CD4-positive, alpha-beta T cell treated with Interleukin-17A for 4 hours (primary cell): ENCODE measurements around the gene DCAF10.
"Not testable (repeated sequence)": the region's sequence is repeated elsewhere in the genome, so short reads cannot be mapped to it uniquely, and the experiment has no call there.

Source experiments
- DNase-seq: peaks from one replicate; pipeline ENCODE4 v3.0.0-alpha.2; 2020; ENCODE audit warnings: mixed read lengths

Gene DCAF10, protein sequence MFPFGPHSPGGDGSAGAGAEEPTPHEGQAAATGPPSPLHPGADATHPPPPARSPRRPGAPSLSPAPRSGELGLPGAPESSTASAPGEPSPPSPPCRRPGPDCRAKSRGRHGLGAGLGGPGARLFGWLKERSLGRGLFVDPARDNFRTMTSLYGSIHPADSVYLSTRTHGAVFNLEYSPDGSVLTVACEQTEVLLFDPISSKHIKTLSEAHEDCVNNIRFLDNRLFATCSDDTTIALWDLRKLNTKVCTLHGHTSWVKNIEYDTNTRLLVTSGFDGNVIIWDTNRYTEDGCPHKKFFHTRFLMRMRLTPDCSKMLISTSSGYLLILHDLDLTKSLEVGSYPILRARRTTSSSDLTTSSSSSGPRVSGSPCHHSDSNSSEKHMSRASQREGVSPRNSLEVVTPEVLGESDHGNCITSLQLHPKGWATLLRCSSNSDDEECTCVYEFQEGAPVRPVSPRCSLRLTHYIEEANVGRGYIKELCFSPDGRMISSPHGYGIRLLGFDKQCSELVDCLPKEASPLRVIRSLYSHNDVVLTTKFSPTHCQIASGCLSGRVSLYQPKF

DNA sequence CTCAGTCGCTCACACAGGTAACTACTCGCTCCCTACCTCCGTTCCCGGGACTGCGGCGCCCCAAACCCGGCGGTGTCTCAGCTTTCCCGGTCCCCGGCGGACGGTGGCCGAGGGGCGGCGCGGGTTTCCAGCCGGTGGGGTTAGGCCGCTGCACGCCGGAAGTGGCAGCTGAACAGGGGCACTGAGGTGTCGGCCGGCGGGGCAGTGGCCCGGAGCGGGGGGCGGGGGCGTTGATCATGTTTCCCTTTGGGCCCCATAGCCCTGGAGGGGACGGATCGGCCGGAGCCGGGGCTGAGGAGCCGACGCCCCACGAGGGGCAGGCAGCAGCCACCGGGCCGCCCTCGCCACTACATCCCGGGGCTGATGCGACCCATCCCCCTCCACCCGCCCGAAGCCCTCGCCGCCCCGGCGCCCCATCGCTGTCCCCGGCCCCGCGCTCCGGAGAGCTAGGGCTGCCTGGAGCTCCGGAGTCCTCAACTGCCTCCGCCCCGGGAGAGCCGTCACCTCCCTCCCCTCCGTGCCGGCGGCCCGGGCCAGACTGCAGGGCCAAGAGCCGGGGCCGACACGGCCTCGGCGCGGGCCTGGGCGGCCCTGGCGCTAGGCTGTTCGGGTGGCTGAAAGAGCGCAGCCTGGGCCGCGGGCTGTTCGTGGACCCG lies at the start of gene DCAF10:
Gene DCAF10, plus strand, starts transcription at position 167 of the 656 bp plus-strand sequence. Its CDS starts 70 bp downstream, at position 237.
- peak; percentile 88 for DNase-seq

DNA sequence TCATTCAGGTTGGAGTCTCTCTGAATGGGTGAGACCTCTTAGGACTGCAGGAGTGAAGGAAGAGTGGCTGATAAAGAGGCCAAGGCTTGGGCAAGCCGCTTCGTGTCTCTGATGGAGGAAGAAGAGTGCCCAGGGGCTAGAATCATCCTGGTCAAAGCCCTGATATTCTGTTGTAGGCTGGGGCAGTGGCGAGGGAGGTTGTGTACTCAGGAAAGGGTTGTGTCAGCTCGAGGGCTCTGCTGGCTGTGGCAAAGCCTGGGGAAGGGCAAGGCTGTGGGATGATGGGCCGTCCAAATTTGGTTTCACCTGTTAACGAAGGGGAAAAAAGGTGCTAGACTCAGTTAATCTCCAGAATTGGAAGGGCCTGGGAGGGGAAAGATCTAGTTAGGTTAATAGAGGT lies 49.4 kb upstream of the DCAF10 start:
- DNase-seq = no peak

DNA sequence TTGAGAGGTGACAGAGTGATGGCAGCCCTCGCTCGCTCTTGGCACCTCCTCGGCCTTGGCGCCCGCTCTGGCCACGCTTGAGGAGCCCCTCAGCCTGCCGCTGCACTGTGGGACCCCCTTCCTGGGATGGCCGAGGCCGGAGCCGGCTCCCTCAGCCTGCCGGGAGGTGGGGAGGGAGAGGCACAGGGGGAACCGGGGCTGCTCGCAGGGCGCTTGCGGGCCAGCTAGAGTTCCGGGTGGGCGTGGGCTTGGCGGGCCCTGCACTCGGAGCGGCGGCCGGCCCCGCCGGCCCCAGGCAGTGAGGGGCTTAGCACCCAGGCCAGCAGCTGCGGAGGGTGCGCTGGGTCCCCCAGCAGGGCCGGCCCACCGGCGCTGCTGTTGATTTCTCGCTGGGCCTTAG lies 48.9 kb upstream of the DCAF10 start:
- DNase-seq = not testable (repeated sequence)

DNA sequence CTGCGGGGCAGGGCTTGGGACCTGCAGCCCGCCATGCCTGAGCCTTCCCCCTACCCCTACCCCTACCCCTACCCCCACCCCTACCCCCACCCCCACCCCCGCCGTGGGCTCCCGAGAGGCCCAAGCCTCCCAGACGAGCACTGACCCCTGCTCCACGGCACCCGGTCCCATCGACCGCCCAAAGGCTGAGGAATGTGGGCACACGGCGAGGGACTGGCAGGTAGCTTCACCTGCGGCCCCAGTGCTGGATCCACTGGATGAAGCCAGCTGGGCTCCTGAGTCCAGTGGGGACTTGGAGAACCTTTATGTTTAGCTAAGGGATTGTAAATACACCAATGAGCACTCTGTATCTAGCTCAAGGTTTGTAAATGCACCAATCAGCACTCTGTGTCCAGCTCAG lies 48.5 kb upstream of the DCAF10 start:
- not testable (repeated sequence) for DNase-seq

DNA sequence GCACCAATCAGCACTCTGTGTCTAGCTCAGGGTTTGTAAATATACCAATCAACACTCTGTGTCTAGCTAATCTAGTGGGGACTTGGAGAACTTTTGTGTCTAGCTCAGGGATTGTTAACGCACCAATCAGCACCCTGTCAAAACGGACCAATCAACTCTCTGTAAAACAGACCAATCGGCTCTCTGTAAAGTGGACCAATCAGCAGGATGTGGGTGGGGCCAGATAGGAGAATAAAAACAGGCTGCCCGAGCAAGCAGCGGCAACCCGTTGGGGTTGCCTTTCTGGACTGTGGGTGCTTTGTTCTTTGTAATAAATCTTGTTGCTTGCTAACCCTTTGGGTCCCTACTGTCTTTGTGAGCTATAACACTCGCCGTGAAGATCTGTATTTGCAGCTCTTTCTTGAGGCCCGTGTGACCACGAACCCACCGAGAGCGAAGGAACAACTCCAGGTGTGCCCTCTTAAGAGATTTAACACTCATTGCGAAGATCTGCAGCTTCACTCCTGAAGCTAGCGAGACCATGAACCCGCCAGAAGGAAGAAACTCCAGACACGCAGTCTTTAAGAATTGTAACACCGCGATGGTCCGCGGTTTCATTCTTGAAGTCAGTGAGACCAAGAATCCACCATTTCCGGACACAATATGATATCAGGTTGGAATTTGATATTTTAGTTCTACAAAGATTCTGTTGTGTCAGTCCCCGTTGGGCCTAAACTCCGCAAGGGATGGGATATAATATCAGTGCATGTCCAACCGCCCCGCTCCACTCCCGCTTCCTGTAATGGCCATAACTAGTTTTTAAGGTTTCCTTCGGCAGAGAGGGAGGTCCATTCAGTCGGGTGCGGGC lies 47.7 kb upstream of the DCAF10 start:
- DNase-seq = no peak

DNA sequence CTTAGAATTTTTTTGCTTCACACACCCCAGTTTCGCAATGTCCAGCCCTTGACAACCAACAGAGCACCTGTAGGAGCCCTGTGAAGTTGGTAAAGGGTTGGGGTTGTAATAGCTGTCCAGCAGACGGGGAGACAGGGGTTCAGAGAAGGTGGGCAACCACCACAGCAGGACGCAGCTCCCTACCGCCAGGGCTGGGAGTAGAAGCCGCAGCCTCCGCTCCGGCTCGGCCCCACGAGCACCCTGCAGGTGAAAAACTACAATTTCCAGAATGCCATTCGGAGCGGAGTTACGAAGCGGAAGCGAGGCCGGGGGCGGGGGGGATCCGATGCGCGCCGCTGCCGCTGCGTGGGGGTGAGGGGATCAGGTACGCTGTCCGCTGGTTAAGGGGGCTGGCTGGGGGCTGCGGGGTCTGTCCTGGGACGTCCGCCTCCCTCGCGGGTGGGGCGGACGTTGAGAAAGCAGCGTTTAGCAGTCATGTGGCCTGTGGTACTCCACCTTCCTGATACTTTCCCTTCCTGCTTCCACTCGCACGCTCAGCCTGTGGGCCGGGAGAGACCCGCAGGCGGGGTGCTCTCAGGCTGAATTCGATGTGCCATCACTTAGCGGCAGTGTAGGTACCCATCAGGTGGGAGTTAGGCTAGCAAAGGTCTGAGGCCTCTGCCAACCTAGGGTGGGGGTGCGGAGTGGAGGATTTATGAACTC lies 47.0 kb upstream of the DCAF10 start, which contains the start of gene TRMT10B:
Gene TRMT10B, plus strand, starts transcription at position 317 of the 702 bp plus-strand sequence. CDS start 8,127 bp downstream, outside the sequence.
- DNase-seq = peak; percentile 80

DNA sequence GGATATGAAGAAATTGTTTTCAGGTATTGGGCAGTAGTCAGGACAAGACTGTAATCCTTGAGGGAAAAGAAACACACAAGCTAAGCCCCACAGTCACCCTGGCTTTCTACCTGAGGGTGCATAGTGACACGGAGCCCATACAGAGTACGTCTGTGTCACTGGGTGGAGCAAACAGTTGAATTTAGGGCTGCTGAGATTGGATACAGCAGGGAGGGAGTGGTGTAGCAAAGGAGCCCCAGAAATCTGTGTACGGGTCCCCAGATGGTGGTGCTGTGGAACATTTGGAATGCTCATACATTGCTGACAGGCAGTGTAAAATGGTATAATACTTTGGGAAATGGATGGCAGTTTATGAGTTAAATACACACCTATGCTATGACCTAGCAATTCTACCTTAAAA lies 41.9 kb upstream of the DCAF10 start:
- no peak for DNase-seq

DNA sequence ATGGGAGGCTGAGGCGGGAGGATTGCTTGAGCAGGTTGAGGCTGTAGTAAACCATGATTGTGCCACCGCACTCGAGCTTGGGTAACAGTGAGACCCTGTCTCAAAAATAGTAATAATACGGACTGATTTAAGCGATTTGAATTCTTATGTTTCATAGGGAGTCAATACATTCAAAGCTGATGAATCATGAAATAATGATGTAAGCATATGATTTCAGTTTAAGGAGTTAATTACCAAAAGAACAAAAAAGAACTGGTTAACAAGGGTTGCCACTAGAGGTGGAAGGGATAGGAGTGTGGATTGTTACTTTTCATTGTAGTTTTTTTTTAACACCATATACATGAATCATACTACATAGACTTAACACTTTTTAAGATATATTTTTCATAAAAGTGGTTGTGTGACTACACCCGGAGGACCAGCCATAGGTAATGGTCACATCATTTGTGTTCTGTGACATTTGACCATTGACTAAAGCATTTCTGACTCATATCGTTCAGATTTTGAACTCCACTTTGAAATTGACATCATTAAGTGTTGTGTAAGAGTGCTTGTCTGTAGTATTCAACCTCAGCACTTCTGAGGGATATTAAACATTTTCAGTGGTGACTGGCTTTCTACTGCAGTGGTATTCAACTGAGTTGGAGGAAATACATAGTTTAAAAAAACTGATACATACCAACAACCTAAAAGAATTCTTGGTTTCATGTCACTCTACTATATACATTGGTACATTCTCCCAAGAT lies 40.0 kb upstream of the DCAF10 start:
- DNase-seq = no peak

DNA sequence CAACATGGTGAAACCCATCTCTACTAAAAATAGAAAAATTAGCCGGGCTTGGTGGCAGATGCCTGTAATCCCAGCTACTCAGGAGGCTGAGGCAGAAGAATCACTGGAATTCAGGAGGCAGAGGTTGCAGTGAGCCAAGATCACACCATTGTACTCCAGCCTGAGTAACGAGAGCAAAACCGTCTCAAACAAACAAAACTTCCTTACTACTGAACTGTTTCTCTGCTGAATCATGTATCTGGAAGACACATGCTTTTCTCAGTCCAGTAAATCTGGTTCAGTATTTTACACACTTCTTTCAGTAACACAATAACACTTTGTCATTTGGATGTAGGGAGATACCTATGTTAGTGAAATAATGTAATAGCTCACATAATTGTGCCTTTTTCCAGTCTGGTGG lies 39.1 kb upstream of the DCAF10 start:
- DNase-seq = no peak

DNA sequence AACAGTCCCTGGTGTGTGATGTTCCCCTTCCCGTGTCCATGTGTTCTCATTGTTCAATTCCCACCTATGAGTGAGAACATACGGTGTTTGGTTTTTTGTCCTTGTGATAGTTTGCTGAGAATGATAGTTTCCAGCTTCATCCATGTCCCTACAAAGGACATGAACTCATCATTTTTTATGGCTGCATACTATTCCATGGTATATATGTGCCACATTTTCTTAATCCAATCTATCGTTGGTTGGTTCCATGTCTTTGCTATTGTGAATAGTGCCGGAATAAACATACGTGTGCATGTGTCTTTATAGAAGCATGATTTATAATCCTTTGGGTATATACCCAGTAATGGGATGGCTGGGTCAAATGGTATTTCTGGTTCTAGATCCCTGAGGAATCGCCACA lies 35.3 kb upstream of the DCAF10 start:
- DNase-seq = not testable (repeated sequence)

DNA sequence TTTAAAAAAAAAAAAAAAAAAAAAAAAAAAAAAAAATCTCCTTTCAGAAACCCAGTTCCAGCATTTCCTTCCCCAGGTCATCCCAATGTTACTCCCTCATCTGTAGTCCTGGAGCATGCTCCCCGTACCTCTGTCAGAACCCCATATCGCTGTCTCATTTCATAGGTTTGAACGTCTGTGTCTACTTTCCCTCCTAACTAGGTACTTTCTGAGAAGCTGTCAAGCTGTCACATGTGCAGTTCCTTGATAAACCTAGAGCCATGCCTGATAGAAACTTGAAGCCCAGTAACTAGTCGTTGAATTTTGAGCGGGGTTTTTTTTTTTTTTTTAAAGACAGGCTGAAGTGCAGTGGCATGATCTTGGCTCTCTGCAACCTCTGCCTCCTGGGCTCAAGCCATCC lies 31.3 kb upstream of the DCAF10 start:
- no peak for DNase-seq

DNA sequence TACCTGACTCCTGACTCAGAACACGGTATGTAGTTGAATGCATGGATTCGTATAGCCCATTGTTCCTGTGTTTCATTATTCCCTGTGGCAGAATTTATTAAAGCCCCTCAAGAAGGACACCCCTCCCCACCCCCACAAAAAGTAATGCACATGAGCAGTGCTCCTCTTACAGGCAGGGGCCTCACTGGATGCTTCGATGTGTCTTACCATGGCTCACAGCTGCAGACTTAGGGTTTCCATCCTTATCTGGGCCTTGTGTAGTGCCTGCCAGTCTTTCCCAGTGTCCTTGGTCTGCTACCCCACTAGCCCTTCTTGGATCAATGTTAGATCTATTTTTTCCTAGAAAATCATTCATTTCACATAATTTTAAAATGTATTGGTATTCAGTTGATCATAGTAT lies 30.6 kb upstream of the DCAF10 start:
- no peak for DNase-seq

DNA sequence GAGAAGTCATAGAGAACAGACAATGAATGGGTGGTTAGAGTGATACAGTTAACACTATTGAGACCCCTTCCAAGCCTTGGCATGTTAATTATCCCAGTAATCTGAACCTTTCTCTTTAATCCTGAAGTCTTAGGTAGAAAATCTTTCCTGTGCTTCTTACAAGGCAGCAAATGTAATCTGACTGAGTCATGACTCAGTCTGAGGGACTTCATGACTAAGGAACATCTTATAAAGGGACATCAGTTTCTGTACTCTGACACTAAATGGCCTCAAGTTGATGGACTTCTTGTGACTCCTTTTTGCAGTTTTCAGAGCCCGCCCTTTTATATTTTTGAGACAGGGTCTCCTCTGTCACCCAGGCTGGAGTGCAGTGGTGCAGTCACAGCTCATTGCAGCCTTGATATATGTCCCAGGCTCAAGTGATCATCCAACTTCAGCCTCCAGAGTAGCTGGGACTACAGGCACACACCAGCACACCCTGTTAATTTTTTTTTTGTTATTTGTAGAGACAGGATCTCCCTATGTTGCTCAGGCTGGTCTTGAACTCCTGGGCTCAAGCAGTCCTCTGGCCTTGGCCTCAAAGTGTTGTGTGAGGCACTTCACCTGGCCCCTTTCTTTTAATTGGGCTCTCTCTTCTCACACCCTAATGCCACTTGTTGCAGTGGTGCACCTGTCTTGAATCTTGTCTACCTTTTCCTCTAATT lies 25.2 kb upstream of the DCAF10 start:
- no peak for DNase-seq

DNA sequence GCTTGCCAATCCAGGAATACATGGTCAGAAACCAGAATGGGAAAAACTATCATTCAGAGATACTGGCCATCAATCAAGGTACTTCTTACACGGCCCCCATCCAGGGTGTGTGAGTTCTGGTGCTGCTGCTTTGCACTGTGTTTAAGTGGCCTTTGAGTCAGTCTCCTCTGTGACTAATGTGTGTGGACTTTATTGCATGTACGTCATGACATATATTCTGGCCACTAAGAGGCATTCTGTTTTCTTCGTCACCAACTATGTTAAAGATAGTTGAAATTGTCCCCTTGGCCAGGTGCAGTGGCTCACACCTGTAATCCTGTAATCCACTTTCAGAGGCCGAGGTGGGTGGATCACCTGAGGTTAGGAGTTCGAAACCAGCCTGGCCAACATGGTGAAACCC lies 24.3 kb upstream of the DCAF10 start:
- DNase-seq = no peak

DNA sequence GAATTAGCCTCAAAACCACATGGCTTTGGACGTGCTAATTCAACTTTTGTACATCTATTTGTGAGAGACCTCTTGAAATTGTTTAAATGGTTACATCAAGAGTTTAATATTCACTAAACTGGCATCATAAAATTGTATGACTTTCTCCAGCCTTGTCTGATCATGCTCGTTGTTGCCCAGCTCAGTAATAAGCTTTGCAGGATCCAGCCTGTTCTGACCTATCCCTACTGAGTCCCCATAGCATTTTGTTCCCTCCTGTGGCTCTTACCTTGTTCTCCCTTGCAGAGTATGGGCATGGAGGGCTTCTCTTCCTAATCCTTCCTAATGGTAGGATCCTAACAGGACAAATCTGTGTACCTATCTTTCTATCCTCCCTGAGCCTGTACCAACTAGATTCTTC lies 22.1 kb upstream of the DCAF10 start:
- no peak for DNase-seq

DNA sequence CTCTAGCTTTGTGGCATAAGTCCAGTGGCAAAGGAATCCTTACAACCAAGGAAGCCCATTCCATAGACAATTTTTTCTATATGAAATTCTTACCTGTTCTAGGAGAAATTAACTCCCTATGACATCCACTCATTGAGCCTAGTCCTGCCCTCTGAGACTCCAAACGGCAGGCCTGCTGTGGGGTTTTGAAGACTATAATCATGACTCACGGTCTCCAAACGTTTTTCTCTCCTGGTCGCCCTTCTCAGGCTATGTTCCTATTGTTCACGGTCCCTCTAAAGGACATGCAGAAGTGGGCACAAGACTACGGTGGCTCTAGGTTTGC lies 16.3 kb upstream of the DCAF10 start:
- DNase-seq = peak; percentile 9

DNA sequence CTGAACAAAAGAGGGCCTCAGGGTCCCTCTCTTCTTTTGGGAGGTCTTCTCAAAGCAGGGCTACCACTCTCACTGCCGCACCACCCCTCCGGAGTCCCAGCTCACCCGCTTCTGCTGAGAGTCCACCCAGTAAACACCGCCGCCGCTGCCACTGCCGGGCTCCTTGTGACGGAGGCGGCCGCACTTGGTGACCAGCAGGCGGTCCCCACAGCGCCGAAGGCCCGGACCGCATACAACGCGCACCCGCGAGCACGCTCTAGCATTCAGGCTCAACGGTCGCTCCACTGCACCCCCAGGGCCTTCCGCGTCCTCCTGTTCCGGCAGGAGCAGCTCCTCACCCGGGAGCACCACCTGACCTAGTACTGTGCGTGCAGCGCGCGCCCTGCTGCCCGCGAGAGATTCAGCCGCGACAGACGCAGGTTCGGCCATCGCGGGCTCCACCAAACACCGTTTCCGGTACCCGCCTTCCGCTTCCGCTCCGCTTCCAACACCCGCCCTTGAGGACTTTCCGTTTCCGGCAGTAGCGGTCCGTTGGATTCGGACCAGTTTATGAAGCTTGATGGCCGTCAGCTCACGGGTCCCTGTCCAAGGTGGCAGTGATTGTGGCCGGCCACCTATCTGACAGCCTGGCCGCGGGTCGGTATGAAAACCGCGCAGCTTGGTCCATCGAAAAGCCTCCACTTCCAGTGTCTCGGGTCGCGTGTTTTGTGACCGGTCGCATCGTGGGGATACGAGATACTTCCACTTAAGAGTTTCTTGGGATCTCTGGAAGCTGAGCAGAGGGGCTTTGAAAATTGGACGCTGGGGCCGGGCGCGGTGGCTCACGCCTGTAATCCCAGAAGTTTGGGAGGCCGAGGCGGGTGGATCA lies 15.7 kb upstream of the DCAF10 start, which contains the start of gene EXOSC3:
Gene EXOSC3, minus strand, starts transcription at position 449 of the 868 bp plus-strand sequence. Its CDS starts 20 bp downstream, at position 429.
- DNase-seq = peak; percentile 87

DNA sequence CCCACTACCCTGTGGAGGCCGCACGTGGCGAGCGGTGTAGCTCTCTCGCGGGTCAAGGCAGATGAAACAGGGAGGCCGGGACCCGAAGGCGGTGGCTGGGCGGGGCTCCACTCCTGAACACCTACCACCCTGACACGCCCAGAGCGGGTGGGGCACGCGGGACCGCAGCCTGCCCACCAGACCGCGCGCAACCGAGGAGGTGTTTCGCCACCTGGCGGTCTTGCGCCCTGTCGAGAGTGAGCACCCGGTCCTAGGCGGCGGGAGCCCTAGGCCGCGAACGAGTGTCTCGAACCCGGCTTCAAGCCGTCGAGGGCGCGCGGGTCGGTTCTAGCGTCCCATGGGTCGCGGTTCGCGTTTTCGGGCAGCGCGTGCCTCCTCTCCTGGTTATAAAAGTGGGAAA lies 13.5 kb upstream of the DCAF10 start:
- no peak for DNase-seq

DNA sequence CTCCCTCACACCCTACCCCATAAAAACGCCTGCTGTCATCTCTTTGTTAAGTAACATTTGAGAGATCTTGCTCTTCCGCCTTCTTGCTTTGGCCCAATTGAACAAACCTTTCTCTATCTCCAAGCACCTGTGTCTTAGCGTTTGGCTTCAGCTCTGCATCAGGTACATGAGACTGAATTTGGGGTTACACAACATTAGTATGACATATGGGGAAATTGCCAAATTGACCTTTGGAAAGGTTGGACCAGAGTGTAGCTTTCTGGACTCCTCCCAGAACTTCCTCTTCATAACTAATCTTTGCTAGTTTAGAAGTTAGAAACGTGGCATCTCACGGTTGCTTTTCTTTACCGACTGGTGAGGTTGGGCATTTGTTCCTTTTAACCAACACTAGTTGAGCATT lies 12.3 kb upstream of the DCAF10 start:
- DNase-seq = no peak

DNA sequence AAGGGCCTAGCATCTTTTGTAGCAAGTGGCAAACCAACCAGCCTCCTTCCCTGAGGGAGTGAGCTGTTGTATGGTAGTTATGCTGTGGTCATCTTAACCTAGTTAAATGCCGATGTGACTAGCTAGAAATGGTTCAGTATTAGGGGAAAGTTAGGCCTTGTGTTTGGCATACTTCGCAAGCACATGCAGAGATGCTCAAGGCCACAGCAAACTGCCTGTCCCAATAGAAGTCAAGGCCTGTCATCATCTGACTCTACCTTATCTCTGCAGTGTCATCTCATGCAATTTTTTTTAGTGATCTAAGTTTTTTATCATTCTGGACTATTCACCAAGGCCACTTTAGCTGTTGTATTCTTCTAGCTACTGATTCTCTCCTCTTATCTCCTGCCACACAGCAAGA lies 10.5 kb upstream of the DCAF10 start:
- DNase-seq = no peak
